Measurements from ENCODE around the gene TLX1. TPM values are rescaled to one million over a fixed set of nuclear protein-coding genes. Genes with fewer than 3 reads are reported as not detected.
A peak's percentile ranks its signal among the peaks of the same experiment; 100 is the strongest.

TLX1 gene
- total RNA-seq, 4 donors from 2014 or later = not detected

DNA sequence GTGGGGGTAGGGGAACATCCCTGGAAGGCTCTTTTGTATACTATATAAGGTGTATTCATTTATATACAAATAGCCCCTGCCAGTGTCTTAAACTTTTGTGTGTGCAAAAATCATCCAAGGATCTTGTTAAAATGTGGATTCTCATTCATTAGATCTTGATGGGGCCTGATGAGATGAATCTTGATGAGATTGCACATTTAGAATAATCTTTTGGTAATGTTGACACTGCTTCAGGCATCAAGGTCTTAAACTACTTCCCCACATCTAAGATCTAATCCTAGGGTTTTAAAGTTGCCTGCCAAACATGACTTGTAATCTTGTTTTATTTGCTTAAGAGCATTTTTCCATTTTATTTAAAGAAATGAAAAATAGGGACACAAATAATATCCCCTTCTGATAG, 13.0 kb downstream of the TLX1 start:
- no peaks in the 10 kb centered on the region for H3K36me3 ChIP-seq
- H3K27me3 ChIP-seq = peaks cover 26 to 100% (median 70%) of the 10 kb centered on the region in 4 donors
- H3K9me3 ChIP-seq = peaks cover 0 to under 1% (median 0%) of the 10 kb centered on the region in 3 donors
- intact Hi-C loops (cut with DNase I) = loop anchor here (5.0 kb wide), 1 partner anchor 47 kb away; no protein-coding TSS in a partner anchor
- no peak overlapping the region for H3K27ac ChIP-seq
- no peak for TF ChIP-seq POLR2A (IDR thresholded peaks at IDR 0.05)
- TF ChIP-seq, protein P1, sequence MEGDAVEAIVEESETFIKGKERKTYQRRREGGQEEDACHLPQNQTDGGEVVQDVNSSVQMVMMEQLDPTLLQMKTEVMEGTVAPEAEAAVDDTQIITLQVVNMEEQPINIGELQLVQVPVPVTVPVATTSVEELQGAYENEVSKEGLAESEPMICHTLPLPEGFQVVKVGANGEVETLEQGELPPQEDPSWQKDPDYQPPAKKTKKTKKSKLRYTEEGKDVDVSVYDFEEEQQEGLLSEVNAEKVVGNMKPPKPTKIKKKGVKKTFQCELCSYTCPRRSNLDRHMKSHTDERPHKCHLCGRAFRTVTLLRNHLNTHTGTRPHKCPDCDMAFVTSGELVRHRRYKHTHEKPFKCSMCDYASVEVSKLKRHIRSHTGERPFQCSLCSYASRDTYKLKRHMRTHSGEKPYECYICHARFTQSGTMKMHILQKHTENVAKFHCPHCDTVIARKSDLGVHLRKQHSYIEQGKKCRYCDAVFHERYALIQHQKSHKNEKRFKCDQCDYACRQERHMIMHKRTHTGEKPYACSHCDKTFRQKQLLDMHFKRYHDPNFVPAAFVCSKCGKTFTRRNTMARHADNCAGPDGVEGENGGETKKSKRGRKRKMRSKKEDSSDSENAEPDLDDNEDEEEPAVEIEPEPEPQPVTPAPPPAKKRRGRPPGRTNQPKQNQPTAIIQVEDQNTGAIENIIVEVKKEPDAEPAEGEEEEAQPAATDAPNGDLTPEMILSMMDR (IDR thresholded peaks at IDR 0.05) = no peak
- H3K4me1 ChIP-seq = peaks cover 0 to 41% (median 26%) of the 10 kb centered on the region in 3 donors
- no peak overlapping the region for H3K4me3 ChIP-seq
- no peak for DNase-seq

DNA sequence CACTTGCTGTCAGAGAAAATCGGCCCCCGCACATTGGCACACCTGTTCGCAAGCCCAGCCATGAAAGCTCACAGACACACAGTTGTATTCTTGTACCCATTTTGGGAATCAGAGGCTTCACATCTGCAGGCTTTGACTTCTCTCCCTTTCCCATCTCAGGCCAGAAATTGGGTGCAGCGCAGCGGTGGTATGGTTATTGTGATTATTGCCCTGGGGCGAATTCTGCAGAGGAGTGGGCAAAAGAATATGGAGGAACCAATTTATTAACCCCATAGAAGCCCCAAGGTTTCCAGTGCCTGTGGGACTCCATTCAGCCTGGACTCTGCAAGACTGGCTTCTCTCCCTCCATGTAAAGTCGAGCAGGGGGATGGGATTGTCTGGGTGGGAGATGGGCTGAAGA, 14.0 kb downstream of the TLX1 start:
- 51 to 62% methylated on average over 2 to 7 of the region's 7 CpGs for WGBS, 2 donors
- no peak overlapping the region for H3K27ac ChIP-seq
- no peaks in the 10 kb centered on the region for H3K36me3 ChIP-seq
- DNase-seq = no peak
- TF ChIP-seq, protein P1 (IDR thresholded peaks at IDR 0.05) = no peak
- TF ChIP-seq POLR2A (IDR thresholded peaks at IDR 0.05) = no peak
- intact Hi-C loops (cut with DNase I) = no loop called here
- H3K27me3 ChIP-seq = peaks cover 22 to 100% (median 61%) of the 10 kb centered on the region in 4 donors
- peaks cover 0 to 31% (median 22%) of the 10 kb centered on the region in 3 donors for H3K4me1 ChIP-seq
- H3K4me3 ChIP-seq = no peak overlapping the region
- H3K9me3 ChIP-seq = peaks cover 0 to 8% (median 7%) of the 10 kb centered on the region in 3 donors

DNA sequence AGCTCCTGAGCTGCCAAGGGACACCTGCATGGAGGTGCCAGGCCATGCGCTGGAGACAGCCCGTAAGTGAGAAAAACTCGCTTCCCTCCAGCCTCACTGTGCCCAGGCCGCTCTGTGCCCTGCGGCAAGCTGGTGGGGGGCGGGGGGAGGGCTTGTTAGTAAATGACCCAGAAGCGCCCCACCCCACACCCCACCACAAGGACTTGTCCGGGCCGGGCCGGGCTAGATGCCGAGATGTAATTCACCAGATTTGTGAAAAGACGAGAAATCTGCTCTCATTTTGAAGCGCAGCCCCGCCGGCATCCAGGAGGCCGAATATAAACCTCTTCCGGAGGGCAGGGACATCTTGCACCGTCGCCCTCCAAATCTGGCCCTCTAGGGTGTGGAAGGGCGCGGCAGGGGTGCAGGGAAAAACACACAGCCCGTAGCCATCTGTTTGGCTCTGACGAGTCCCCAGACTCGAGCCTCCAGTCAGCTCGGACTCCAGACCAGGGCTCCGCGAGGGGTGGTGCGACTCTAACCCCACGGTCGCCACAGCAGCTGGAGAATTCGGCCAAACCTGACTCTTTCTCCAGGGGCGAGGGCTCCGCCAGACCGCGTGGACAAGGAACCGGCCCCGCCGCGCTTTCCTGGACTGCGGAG, 14.8 kb downstream of the TLX1 start:
- TF ChIP-seq, protein P1 (IDR thresholded peaks at IDR 0.05) = no peak
- TF ChIP-seq POLR2A (IDR thresholded peaks at IDR 0.05) = no peak
- 3 to 23% methylated on average over 13 to 14 of the region's 40 CpGs for WGBS, 2 donors
- intact Hi-C loops (cut with DNase I) = no loop called here
- DNase-seq = no peak
- peaks cover 15 to 100% (median 54%) of the 10 kb centered on the region in 4 donors for H3K27me3 ChIP-seq
- H3K27ac ChIP-seq = no peak overlapping the region
- peaks cover 0 to 25% (median 17%) of the 10 kb centered on the region in 3 donors for H3K4me1 ChIP-seq
- no peaks in the 10 kb centered on the region for H3K36me3 ChIP-seq
- peaks cover 0 to 8% (median 7%) of the 10 kb centered on the region in 3 donors for H3K9me3 ChIP-seq
- H3K4me3 ChIP-seq = peak overlapping the region in 1 of 4 donors; percentile 9

DNA sequence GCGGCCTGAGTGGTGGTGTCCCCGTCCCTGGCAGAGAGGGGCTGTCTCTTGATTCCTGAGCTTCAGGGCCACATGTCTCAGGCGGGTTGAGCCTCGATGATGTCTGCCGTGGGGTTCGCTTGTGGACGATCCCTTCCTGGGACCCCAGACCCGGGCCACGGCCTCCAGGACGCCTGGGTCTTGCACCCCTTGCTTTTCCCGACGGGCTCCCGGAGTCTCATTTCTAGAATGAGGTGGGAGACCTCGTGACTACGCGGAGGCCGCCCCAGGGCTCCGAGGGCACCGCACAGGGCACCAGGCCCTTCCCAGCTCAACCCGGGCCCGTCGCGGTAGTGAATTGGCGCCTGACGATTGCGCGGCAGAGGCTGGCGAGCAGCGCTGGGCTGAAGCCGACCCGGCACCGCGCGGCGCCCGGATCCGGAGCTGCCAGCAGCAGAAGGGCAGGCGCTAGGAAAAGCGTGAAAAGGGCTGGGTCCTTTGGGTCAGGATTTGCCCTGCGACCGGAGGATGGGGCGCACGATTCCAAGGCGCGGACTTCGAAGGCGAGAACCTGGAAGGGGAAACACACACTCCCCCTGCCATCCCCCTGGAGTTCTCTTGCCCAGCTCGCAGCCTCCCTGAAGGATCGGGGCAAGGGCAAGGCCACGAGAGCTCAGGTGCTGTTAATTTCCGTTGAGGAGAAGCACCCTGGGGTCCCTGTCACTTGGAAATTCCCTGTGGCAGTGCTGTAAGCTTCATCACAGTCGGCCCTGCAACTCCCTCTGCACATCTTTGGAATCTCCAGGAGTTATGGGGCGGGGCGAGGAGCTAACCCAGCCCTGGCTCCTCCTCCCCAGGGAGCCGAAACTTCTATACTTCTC, 15.5 kb downstream of the TLX1 start:
- Histone ChIP-seq H3K4me1 (peaks cover 0 to 25% (median 17%) of the 10 kb centered on the region in 3 donors), H3K27me3 (peaks cover 9 to 100% (median 47%) of the 10 kb centered on the region in 4 donors), H3K36me3 (no peaks in the 10 kb centered on the region), H3K27ac (no peak overlapping the region), H3K9me3 (peaks cover 0 to 8% (median 7%) of the 10 kb centered on the region in 3 donors), H3K4me3 (peak overlapping the region in 1 of 4 donors; percentile 9)
- intact Hi-C loops (cut with DNase I) = no loop called here
- 0 to 7% methylated on average over 3 to 6 of the region's 55 CpGs for WGBS, 2 donors
- DNase-seq = no peak
- no peak for TF ChIP-seq POLR2A (IDR thresholded peaks at IDR 0.05)
- TF ChIP-seq, protein P1 (IDR thresholded peaks at IDR 0.05) = no peak

- Histone ChIP-seq H3K4me1 (peaks cover 0 to 8% (median 5%) of the 10 kb centered on the region in 3 donors), H3K4me3 (no peak overlapping the region), H3K27ac (no peak overlapping the region), H3K36me3 (no peaks in the 10 kb centered on the region), H3K27me3 (peaks cover 4 to 96% (median 19%) of the 10 kb centered on the region in 4 donors), H3K9me3 (peaks cover 0 to 8% (median 7%) of the 10 kb centered on the region in 3 donors)
- TF ChIP-seq, protein P1 (IDR thresholded peaks at IDR 0.05) = no peak
- TF ChIP-seq POLR2A (IDR thresholded peaks at IDR 0.05) = no peak
- intact Hi-C loops (cut with DNase I) = no loop called here
- DNase-seq = no peak
- 58% methylated on average over 1 to 4 of the region's 4 CpGs for WGBS, 2 donors
Measured at GRCh38 chr10:101151395-101151794, 20.3 kb downstream of the TLX1 start.

All from esophagus squamous epithelium (tissue), 5 donors.